AG08395 (cell line): ENCODE results near the gene EID2.
A peak's percentile ranks its signal among the peaks of the same experiment; 100 is the strongest.

ENCODE experiments used
- DNase-seq: peaks from one replicate; pipeline ENCODE4 v3.0.0; 2012; ENCODE audit warnings: mixed read lengths, low spot score

Gene EID2

DNA sequence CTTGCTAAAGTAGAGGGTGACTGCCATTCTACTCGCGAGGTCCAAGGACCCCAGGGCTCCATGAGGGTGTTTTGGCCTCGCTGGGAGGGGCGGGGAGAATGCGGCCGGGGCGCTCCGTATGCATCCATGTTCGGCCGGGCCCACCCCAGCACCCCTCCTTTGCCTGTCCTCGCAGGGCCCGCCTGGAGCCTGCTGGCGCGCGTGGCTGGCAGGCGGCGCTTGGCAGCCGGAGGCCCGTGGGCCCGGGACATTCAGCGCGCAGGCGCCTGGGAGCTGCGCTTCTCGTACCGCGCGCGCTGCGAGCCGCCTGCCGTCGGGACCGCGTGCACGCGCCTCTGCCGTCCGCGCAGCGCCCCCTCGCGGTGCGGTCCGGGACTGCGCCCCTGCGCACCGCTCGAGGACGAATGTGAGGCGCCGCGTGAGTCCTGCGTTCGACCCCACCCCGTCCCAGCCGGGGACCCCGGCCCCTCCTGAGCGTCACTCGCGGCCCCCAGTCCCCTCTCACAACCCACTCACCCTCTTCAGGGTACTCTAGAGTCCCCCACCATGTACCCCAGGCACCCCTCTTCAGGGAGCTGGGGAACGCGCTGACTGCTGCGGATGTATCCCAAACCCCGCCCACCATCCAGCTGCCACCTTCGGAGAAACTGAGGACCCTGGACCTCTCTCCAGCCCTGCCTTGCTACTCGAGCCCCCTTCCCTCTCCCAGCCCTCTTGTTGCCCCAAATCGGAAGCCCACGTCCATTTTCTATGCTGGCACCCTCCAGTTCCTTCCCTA lies 37.1 kb downstream of the EID2 start:
- DNase-seq: peak; percentile 86

- DNase-seq: no peak
Observed at GRCh38 chr19:39501340-39501739, 38.6 kb downstream of the EID2 start.

- no peak for DNase-seq
Observed at GRCh38 chr19:39500543-39500942, 39.4 kb downstream of the EID2 start.

GRCh38 chr19:39499932-39500331 lies 40.0 kb downstream of the EID2 start:
- no peak for DNase-seq

DNA sequence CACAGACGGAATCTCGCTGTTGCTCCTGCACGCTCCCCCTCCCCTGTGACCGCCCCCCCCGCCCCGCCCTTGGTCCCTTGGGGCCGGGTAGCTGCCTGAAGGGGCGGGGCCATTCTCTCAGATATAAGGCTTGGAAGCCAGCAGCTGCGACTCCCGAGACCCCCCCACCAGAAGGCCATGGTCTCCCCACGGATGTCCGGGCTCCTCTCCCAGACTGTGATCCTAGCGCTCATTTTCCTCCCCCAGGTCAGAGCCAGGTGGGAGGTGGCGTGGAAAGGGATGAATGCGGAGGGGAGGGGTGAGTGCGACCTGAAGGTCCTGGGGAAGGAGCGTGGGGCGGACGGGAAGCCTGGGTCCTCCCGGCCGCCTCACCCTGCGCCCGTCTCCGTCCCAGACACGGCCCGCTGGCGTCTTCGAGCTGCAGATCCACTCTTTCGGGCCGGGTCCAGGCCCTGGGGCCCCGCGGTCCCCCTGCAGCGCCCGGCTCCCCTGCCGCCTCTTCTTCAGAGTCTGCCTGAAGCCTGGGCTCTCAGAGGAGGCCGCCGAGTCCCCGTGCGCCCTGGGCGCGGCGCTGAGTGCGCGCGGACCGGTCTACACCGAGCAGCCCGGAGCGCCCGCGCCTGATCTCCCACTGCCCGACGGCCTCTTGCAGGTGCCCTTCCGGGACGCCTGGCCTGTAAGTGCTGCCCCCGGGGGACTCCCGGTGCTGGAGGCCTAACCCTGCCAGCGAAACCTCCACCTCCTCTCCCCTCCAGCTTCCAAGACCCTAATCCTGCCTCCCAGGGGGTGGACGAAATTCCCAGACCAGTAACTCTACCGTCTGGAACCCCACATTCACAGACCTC lies 40.9 kb downstream of the EID2 start, which contains the start of gene DLL3:
TSS of gene DLL3 (plus strand) at position 150 of the 845 bp plus-strand sequence. CDS start at position 178, 28 bp downstream.
- no peak for DNase-seq

DNA sequence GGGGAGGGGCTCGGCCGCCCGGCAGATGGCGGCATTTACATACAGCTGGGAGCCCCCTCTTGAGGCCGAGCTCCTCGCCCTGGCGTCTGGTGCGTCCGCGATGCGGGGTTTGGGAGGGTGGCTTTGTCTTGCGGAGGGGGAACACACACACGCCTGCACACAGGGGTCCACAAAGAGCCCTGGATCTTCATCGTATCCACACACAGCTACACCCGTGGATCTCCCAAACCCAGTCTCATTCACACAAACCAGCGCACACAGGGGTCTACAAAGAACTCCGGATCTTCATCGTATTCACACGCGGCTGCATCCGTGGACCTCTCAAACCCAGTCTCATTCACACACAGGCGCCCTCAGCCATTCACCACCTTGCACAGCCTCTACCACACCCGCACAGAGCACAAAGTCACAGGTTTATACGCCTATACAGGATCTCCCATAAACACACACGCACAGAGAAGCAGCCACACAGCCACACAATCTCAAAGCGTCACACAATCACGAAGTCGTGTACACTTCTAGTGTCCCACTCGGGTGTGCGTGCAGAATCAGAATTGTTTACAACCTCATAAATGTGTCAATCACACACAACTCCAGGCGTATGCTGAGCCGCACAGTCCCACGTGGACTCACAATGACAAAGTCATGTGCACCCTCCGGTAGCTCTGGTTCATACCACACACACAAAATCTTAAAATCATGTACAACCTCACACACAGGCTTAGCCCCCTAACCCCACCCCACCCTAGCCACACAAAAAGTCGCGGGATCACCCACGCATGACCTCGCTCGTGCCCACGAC lies 41.8 kb downstream of the EID2 start:
- no peak for DNase-seq

DNA sequence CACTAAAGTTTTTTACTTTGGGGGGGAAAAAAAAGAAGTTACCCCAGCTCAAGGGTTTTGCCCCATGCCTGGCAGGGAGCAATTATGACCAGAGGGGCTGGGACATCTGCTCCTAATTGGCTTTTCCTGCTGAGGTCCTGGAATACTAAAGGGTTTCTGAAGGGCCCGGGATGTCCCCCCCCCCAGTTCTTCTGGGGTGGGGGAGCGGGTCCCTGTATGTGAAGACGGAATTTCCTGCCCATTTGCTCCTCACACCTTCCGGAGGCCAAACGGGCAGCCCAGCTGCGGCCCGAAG lies 42.3 kb downstream of the EID2 start:
- DNase-seq: no peak

GRCh38 chr19:39496063-39496462 lies 43.9 kb downstream of the EID2 start:
- DNase-seq: no peak

GRCh38 chr19:39494661-39495060 lies 45.3 kb downstream of the EID2 start:
- DNase-seq: no peak

GRCh38 chr19:39492788-39493187 lies 47.2 kb downstream of the EID2 start:
- DNase-seq: no peak

DNA sequence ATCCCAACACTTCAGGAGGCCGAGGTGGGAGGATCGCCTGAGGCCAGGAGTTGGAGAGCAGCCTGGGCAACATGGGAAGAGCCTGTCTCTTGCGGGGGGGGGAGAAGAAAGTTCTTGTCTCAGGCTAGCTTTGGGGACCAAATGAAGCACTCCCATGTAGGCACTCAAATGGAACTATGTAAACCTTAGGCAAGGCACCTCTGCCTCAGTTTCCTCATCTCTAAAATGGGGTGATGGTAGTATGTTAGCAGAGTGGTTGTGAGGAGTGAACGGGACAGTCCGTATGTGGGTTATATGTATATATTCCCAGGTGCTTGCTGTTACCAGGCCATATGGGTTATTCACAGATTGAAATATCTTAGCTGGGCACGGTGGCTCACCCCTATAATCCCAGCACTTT lies 47.7 kb downstream of the EID2 start:
- no peak for DNase-seq

DNA sequence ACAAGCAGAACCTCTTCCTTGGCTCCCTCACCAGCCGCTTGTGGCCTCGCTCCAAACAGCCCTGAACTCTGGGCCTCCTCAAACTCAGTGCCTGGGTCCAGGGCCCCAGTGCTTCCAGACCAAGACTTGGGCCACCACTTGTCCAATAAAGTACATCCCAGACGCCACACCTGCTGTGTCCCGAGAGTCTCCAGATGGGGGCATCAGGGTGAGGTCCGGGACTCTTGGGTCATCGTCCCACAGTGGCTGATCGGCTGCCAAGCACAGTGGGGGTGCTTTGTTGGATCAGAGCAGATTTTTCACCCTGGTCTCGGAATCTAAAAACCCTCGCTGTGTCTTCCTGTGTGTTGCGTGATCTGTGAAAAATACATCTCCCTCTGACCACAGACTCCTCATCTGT lies 50.2 kb downstream of the EID2 start:
- DNase-seq: no peak
